Tibial nerve (tissue), 4 donors: ENCODE measurements around the gene PRLH.

Source experiments
- EP300 ChIP-seq, 2 donors: sonication (generic); formaldehyde crosslinking; IDR thresholded peaks; one replicate each; pipeline ENCODE4 v1.6.1; 2017; ENCODE audit warnings: antibody characterized with exemption in 2 of 2, mild to moderate bottlenecking in 1 of 2
- POLR2A ChIP-seq, 2 donors: fragments of 450-650 bp; IDR thresholded peaks; one replicate each; pipeline ENCODE4 v1.6.1; 2017; ENCODE audit warnings: antibody characterized with exemption in 2 of 2, mild to moderate bottlenecking in 2 of 2, moderate library complexity in 2 of 2
- TF ChIP-seq, protein P1 (sequence below), 5 experiments: fragments of 200-600 bp in 3 of 5; fragments of 450-650 bp in 2 of 5; sonication (generic) in 3 of 5; IDR thresholded peaks; one replicate each; pipeline ENCODE4 v1.5.1; 2016 to 2019; ENCODE audit warnings: antibody characterized with exemption in 5 of 5, mild to moderate bottlenecking in 3 of 5, moderate library complexity in 2 of 5

- TF ChIP-seq, protein P1, sequence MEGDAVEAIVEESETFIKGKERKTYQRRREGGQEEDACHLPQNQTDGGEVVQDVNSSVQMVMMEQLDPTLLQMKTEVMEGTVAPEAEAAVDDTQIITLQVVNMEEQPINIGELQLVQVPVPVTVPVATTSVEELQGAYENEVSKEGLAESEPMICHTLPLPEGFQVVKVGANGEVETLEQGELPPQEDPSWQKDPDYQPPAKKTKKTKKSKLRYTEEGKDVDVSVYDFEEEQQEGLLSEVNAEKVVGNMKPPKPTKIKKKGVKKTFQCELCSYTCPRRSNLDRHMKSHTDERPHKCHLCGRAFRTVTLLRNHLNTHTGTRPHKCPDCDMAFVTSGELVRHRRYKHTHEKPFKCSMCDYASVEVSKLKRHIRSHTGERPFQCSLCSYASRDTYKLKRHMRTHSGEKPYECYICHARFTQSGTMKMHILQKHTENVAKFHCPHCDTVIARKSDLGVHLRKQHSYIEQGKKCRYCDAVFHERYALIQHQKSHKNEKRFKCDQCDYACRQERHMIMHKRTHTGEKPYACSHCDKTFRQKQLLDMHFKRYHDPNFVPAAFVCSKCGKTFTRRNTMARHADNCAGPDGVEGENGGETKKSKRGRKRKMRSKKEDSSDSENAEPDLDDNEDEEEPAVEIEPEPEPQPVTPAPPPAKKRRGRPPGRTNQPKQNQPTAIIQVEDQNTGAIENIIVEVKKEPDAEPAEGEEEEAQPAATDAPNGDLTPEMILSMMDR (IDR thresholded peaks at IDR 0.05): no peak
- TF ChIP-seq EP300 (IDR thresholded peaks at IDR 0.05) (no peak), POLR2A (IDR thresholded peaks at IDR 0.05) (no peak)
Measured at GRCh38 chr2:237520290-237520689, 46.1 kb upstream of the PRLH start.
